Endothelial cell of umbilical vein (primary cell): ENCODE data around the gene CLASP2. TPM values are rescaled to one million over a fixed set of nuclear protein-coding genes. Genes with fewer than 3 reads are reported as not detected.

Experiments used
- BruUV-seq: library from RNA; stranded (reverse); fragments of 400-500 nt; replicated peaks from 2 replicates; lab custom pipeline; 2021; lab: Mats Ljungman, UMichigan
- CTCF ChIA-PET: fragments of 300-600, 350-600 bp; sonication (Branson Sonifier 250); formaldehyde crosslinking; loops from one replicate; lab custom pipeline; 2021; ENCODE audit warnings: antibody characterized with exemption, inconsistent platforms; lab: Charles Lee
- POLR2A ChIA-PET: fragments of 300-600, 350-600 bp; sonication (Branson Sonifier 250); formaldehyde crosslinking; loops from one replicate; lab custom pipeline; 2021; ENCODE audit warnings: antibody characterized with exemption, inconsistent platforms; lab: Charles Lee
- DNase-seq: peaks from one replicate; pipeline ENCODE4 v3.0.0-alpha.2; 2011; ENCODE audit warnings: low read depth, low spot score
- FAIRE-seq: peaks from 2 replicates; lab custom pipeline; 2011; peaks lifted over from hg19 to GRCh38; lab: Jason Lieb, UNC
- H2AFZ ChIP-seq: 2 replicates; pipeline ENCODE4 v1.6.0; 2012; ENCODE audit warnings: low read depth, low read length, control low read depth, inconsistent platforms
- H3K27ac ChIP-seq: 2 replicates; pipeline ENCODE4 v1.5.1; 2011; ENCODE audit warnings: low read depth, mild to moderate bottlenecking, control low read depth, low read length, moderate library complexity; ENCODE audit not compliant: insufficient read depth
- H3K27me3 ChIP-seq, 2 experiments: 2 replicates each; pipeline versions ENCODE4 v1.6.0 to v1.6.1; 2011; ENCODE audit warnings: low read length in 2 of 2, mixed read lengths in 1 of 2; ENCODE audit not compliant: control insufficient read depth in 2 of 2, insufficient read depth in 2 of 2
- H3K36me3 ChIP-seq, 2 experiments: 2 replicates in 1 of 2; 3 replicates in 1 of 2; pipeline ENCODE4 v1.5.1; 2011; ENCODE audit warnings: low read length in 2 of 2, mild to moderate bottlenecking in 1 of 2, moderate library complexity in 1 of 2; ENCODE audit not compliant: control insufficient read depth in 2 of 2, insufficient read depth in 2 of 2; ENCODE audit errors: extremely low read depth in 1 of 2
- H3K4me1 ChIP-seq: 3 replicates; pipeline ENCODE4 v1.5.1; 2011; ENCODE audit warnings: mild to moderate bottlenecking, low read length; ENCODE audit not compliant: control insufficient read depth, insufficient read depth; ENCODE audit errors: extremely low read depth
- H3K4me2 ChIP-seq: 2 replicates; pipeline ENCODE4 v1.6.1; 2011; ENCODE audit warnings: low read length, control low read depth, mixed read lengths; ENCODE audit not compliant: insufficient read depth
- H3K4me3 ChIP-seq, 3 experiments: fragments of 200-600 bp in 1 of 3; sonication (generic), shearing (Covaris generic) in 1 of 3; replicated peaks in 1 of 3; 2 replicates each; pipeline ENCODE4 v1.5.1; 2011 to 2016; ENCODE audit warnings: control low read depth in 3 of 3, low read length in 3 of 3, mild to moderate bottlenecking in 2 of 3, inconsistent platforms in 1 of 3, low read depth in 1 of 3, moderate library complexity in 1 of 3; ENCODE audit not compliant: insufficient read depth in 1 of 3
- H3K79me2 ChIP-seq: 2 replicates; pipeline ENCODE4 v1.6.0; 2012; ENCODE audit warnings: low read length, inconsistent platforms; ENCODE audit not compliant: control insufficient read depth, insufficient read depth
- H3K9ac ChIP-seq: replicated peaks from 2 replicates; pipeline ENCODE3; 2011; ENCODE audit warnings: low read length, control low read depth; ENCODE audit not compliant: insufficient read depth; ENCODE audit errors: extremely low read depth
- H3K9me1 ChIP-seq: replicated peaks from 3 replicates; pipeline ENCODE4 v1.6.0; 2011; ENCODE audit warnings: mild to moderate bottlenecking, low read length; ENCODE audit not compliant: control insufficient read depth, insufficient read depth; ENCODE audit errors: extremely low read depth
- H3K9me3 ChIP-seq: replicated peaks from 2 replicates; pipeline ENCODE4 v1.5.1; 2012; ENCODE audit warnings: low read length, inconsistent platforms; ENCODE audit not compliant: control insufficient read depth, insufficient read depth
- H4K20me1 ChIP-seq: replicated peaks from 2 replicates; pipeline ENCODE3; 2011; ENCODE audit warnings: mild to moderate bottlenecking, low read length; ENCODE audit not compliant: control insufficient read depth, insufficient read depth; ENCODE audit errors: extremely low read depth
- CTCF ChIP-seq, 2 donors: IDR thresholded peaks; 1 replicate in 1 of 2; 2 replicates in 1 of 2; pipeline ENCODE4 v1.5.1; 2011; ENCODE audit warnings: low read length in 2 of 2, mild to moderate bottlenecking in 2 of 2, moderate library complexity in 2 of 2, control low read depth in 1 of 2, inconsistent platforms in 1 of 2, low read depth in 1 of 2; ENCODE audit not compliant: insufficient read depth in 1 of 2; ENCODE audit errors: extremely low read depth in 1 of 2
- EZH2 ChIP-seq: IDR thresholded peaks from 2 replicates; pipeline ENCODE4 v1.6.1; 2012; ENCODE audit warnings: borderline replicate concordance, low read depth, mild to moderate bottlenecking, moderate library complexity, low read length, inconsistent platforms; ENCODE audit not compliant: severe bottlenecking
- FOS ChIP-seq: IDR thresholded peaks from 2 replicates; pipeline ENCODE4 v1.6.1; 2011; ENCODE audit warnings: mild to moderate bottlenecking, low read length, moderate library complexity, borderline replicate concordance; ENCODE audit not compliant: insufficient read depth
- GATA2 ChIP-seq: IDR thresholded peaks from 2 replicates; pipeline ENCODE4 v1.7.0; 2011; ENCODE audit warnings: low read depth, mild to moderate bottlenecking, moderate library complexity, mixed read lengths, low read length; ENCODE audit not compliant: insufficient read length, insufficient read depth
- JUN ChIP-seq: IDR thresholded peaks from 2 replicates; pipeline ENCODE4 v1.6.1; 2011; ENCODE audit warnings: borderline replicate concordance, low read depth; ENCODE audit not compliant: insufficient read length, insufficient read depth
- MAX ChIP-seq: IDR thresholded peaks from 2 replicates; pipeline ENCODE4 v1.6.1; 2011; ENCODE audit not compliant: insufficient read depth, insufficient read length
- MYC ChIP-seq: IDR thresholded peaks from one replicate; pipeline ENCODE4 v1.6.1; 2011; ENCODE audit warnings: mild to moderate bottlenecking, low read depth, low read length
- POLR2A ChIP-seq: IDR thresholded peaks from 2 replicates; pipeline ENCODE4 v1.6.1; 2012; ENCODE audit warnings: low read depth, mild to moderate bottlenecking, control low read depth, low read length
- POLR2AphosphoS5 ChIP-seq: IDR thresholded peaks from 2 replicates; pipeline ENCODE4 v1.6.1; 2012; ENCODE audit warnings: low read depth, mild to moderate bottlenecking, control low read depth, low read length, moderate library complexity; ENCODE audit not compliant: insufficient read depth
- dilution Hi-C: fragments of 300-500 bp; cut with MboI; formaldehyde crosslinking; loops from one replicate; pipeline ENCODE4 v1.15.0; 2019; ENCODE audit warnings: low sequenced_read_pairs; ENCODE audit not compliant: extremely low pct_ligation_motif_present
- intact Hi-C: fragments of 100-400 bp; cut with micrococcal nuclease; formaldehyde crosslinking; loops from one replicate; pipeline ENCODE4 v1.10.0; 2022
- polyA plus RNA-seq, 4 experiments: library from polyadenylated mRNA; depleted of rRNA in 3 of 4; stranded (reverse) in 3 of 4; unstranded in 1 of 4; fragments of >200 nt; gene quantifications; 2 replicates each; pipeline versions ENCODE4 v1.2.1 to v1.2.3, GENCODE V29; 2011 to 2012; ENCODE audit warnings: missing spikeins in 1 of 4
- total RNA-seq: library from RNA; stranded (reverse); gene quantifications from 2 replicates; pipeline ENCODE4 v1.2.3, GENCODE V29; 2021

Gene CLASP2
- total and polyA plus RNA-seq, 2 donors (not counting 3 experiments of a cell fraction or from before 2014, with no cell fraction given) = 15.0 to 55.0 TPM

GRCh38 chr3:33729993-33730392 is 11.9 kb upstream of the CLASP2 start:
- no peak for TF ChIP-seq CTCF (IDR thresholded peaks at IDR 0.05; ENCODE audit: extremely low read depth in 1 of 2, insufficient read depth in 1 of 2, low read depth in 1 of 2, low read length in 2 of 2)
- no peak for TF ChIP-seq FOS
- TF ChIP-seq POLR2AphosphoS5 = no peak
- TF ChIP-seq MYC = no peak
- no peak for TF ChIP-seq GATA2
- TF ChIP-seq EZH2 = no peak
- TF ChIP-seq MAX = no peak
- TF ChIP-seq POLR2A = no peak
- no peak for TF ChIP-seq JUN
- Histone ChIP-seq H3K4me1 (no peaks in the 10 kb centered on the region), H3K9ac (no peak overlapping the region), H3K27me3 (peaks cover 0 to under 1% of the 10 kb centered on the region in 2 experiments), H3K36me3 (no peaks in the 10 kb centered on the region), H3K9me1 (no peaks in the 10 kb centered on the region), H3K79me2 (no peaks in the 10 kb centered on the region), H3K4me2 (no peak overlapping the region), H3K27ac (no peak overlapping the region), H4K20me1 (no peaks in the 10 kb centered on the region), H3K4me3 (no peak overlapping the region), H2AFZ (no peak overlapping the region), H3K9me3 (no peaks in the 10 kb centered on the region)
- FAIRE-seq = no peak
- no TSS peak for BruUV-seq
- POLR2A ChIA-PET = no interaction called here
- DNase-seq = no peak
- dilution Hi-C loops = no loop called here
- intact Hi-C loops = no loop called here
- CTCF ChIA-PET = interaction anchor here (1.0 to 1.2 kb wide), 2 partner anchors 30 to 46 kb away, joined by 3 read pairs; no protein-coding TSS in a partner anchor
